CD14-positive monocyte (primary cell): ENCODE measurements around the gene IGF1R. TPM values are rescaled to one million over a fixed set of nuclear protein-coding genes. Genes with fewer than 3 reads are reported as not detected.

Source experiments
- DNase-seq, 3 donors: peaks; one replicate each; pipeline ENCODE4 v3.0.0-alpha.2; 2011 to 2022
- H2AFZ ChIP-seq: 2 replicates; pipeline ENCODE4 v1.6.0; 2012; ENCODE audit warnings: mild to moderate bottlenecking, low read depth, low read length, inconsistent platforms; ENCODE audit not compliant: insufficient read depth, poor library complexity, severe bottlenecking
- H3K27ac ChIP-seq, 2 donors: 1 replicate in 1 of 2; 2 replicates in 1 of 2; pipeline ENCODE4 v1.5.1; 2012 to 2013; ENCODE audit warnings: low read length in 2 of 2, control low read depth in 1 of 2, inconsistent platforms in 1 of 2, low read depth in 1 of 2, mild to moderate bottlenecking in 1 of 2
- H3K27me3 ChIP-seq, 2 donors: one replicate each; pipeline versions ENCODE4 v1.6.0 to v1.6.1; 2011 to 2013; ENCODE audit warnings: low read length in 2 of 2; ENCODE audit not compliant: control insufficient read depth in 2 of 2, insufficient read depth in 2 of 2
- H3K36me3 ChIP-seq, 2 donors: replicated peaks in 1 of 2; 1 replicate in 1 of 2; 2 replicates in 1 of 2; pipeline versions ENCODE4 v1.5.1 to v1.6.1; 2012 to 2013; ENCODE audit warnings: low read length in 2 of 2, control low read depth in 1 of 2, inconsistent platforms in 1 of 2, mild to moderate bottlenecking in 1 of 2; ENCODE audit not compliant: insufficient read depth in 2 of 2, control insufficient read depth in 1 of 2
- H3K4me1 ChIP-seq, 2 donors: 1 replicate in 1 of 2; 2 replicates in 1 of 2; pipeline versions ENCODE4 v1.5.1 to v1.6.1; 2012 to 2013; ENCODE audit warnings: low read length in 2 of 2, control low read depth in 1 of 2, inconsistent platforms in 1 of 2, mild to moderate bottlenecking in 1 of 2, moderate library complexity in 1 of 2; ENCODE audit not compliant: insufficient read depth in 2 of 2, control insufficient read depth in 1 of 2
- H3K4me2 ChIP-seq: replicated peaks from 2 replicates; pipeline ENCODE3; 2012; ENCODE audit warnings: low read length, moderate library complexity, mild to moderate bottlenecking; ENCODE audit not compliant: poor library complexity, severe bottlenecking; ENCODE audit errors: extremely low read depth
- H3K4me3 ChIP-seq, 3 experiments: fragments of 200-600 bp in 1 of 3; sonication (generic) in 1 of 3; replicated peaks in 1 of 3; 1 replicate in 2 of 3; 2 replicates in 1 of 3; pipeline ENCODE4 v1.5.1; 2011 to 2013; ENCODE audit warnings: low read length in 3 of 3, mild to moderate bottlenecking in 3 of 3, control low read depth in 2 of 3, low read depth in 2 of 3, inconsistent platforms in 1 of 3, moderate library complexity in 1 of 3
- H3K79me2 ChIP-seq: 2 replicates; pipeline ENCODE4 v1.6.0; 2012; ENCODE audit warnings: mild to moderate bottlenecking, control low read depth, inconsistent platforms, low read length, moderate library complexity; ENCODE audit not compliant: insufficient read depth
- H3K9ac ChIP-seq: 2 replicates; pipeline ENCODE4 v1.6.0; 2017; ENCODE audit warnings: low read length, mild to moderate bottlenecking; ENCODE audit not compliant: insufficient read depth, poor library complexity, severe bottlenecking
- H3K9me3 ChIP-seq, 2 donors: replicated peaks in 1 of 2; 1 replicate in 1 of 2; 2 replicates in 1 of 2; pipeline versions ENCODE4 v1.5.1 to v1.6.1; 2012 to 2013; ENCODE audit warnings: low read length in 2 of 2, control low read depth in 1 of 2; ENCODE audit not compliant: control insufficient read depth in 1 of 2, insufficient read depth in 1 of 2
- H4K20me1 ChIP-seq: 2 replicates; pipeline ENCODE4 v1.6.0; 2012; ENCODE audit warnings: mild to moderate bottlenecking, low read length, control low read depth, moderate library complexity; ENCODE audit not compliant: insufficient read depth
- H3K27ac Mint-ChIP-seq, 7 donors: one replicate each; pipeline ENCODE4 v1.8.0; 2020; ENCODE audit warnings: mild to moderate bottlenecking in 7 of 7, mixed read lengths in 7 of 7, moderate library complexity in 6 of 7, inconsistent platforms in 2 of 7
- H3K27me3 Mint-ChIP-seq, 3 donors: one replicate each; pipeline ENCODE4 v1.8.0; 2021 to 2022; ENCODE audit warnings: low read depth in 3 of 3, mild to moderate bottlenecking in 3 of 3, mixed read lengths in 3 of 3, moderate library complexity in 3 of 3, inconsistent platforms in 1 of 3
- H3K36me3 Mint-ChIP-seq, 2 donors: one replicate each; pipeline ENCODE4 v1.8.0; 2020; ENCODE audit warnings: mixed read lengths in 2 of 2, inconsistent platforms in 1 of 2, mild to moderate bottlenecking in 1 of 2
- H3K4me1 Mint-ChIP-seq: one replicate; pipeline ENCODE4 v1.8.0; 2020; ENCODE audit warnings: mild to moderate bottlenecking, mixed read lengths
- H3K4me3 Mint-ChIP-seq, 2 donors: one replicate each; pipeline ENCODE4 v1.8.0; 2020; ENCODE audit warnings: mild to moderate bottlenecking in 2 of 2, mixed read lengths in 2 of 2, moderate library complexity in 1 of 2
- H3K9me3 Mint-ChIP-seq, 7 donors: one replicate each; pipeline ENCODE4 v1.8.0; 2020 to 2022; ENCODE audit warnings: mixed read lengths in 7 of 7, mild to moderate bottlenecking in 6 of 7, moderate library complexity in 6 of 7, inconsistent platforms in 2 of 7
- CTCF ChIP-seq: fragments of 200-600 bp; IDR thresholded peaks from one replicate; pipeline ENCODE4 v1.8.0; 2022; ENCODE audit warnings: antibody characterized with exemption, mild to moderate bottlenecking
- WGBS: methylation state at CpG from one replicate; pipeline ENCODE4 v1.1.5; 2013; ENCODE audit warnings: missing lambda C conversion rate; ENCODE audit not compliant: insufficient coverage; 5-methylcytosine and 5-hydroxymethylcytosine counted together
- intact Hi-C, 2 donors: fragments of 100-400 bp; cut with micrococcal nuclease; formaldehyde crosslinking; loops; one replicate each; pipeline versions ENCODE4 v1.15.0 to v1.15.1; 2023
- polyA plus RNA-seq, 3 donors: library from polyadenylated mRNA; depleted of rRNA in 1 of 3; unstranded in 2 of 3; stranded (reverse) in 1 of 3; fragments of 300-500 nt in 2 of 3; fragments of >200 nt in 1 of 3; fragmentation: Illumina TruSeq in 2 of 3; gene quantifications; 1 replicate in 2 of 3; 2 replicates in 1 of 3; pipeline ENCODE4 v1.2.3, GENCODE V29; 2012 to 2021

The IGF1R gene
- polyA plus RNA-seq, 3 donors: 0.35 to 4.9 (median 0.67) TPM

- no peaks in the 10 kb centered on the region for H4K20me1 ChIP-seq
- Mint-ChIP-seq H3K27ac (no peak overlapping the region), H3K36me3 (peaks cover 57 to 71% of the 10 kb centered on the region in 2 donors), H3K4me1 (peaks cover 18% of the 10 kb centered on the region), H3K27me3 (no peaks in the 10 kb centered on the region), H3K4me3 (no peak overlapping the region), H3K9me3 (no peaks in the 10 kb centered on the region)
- H3K79me2 ChIP-seq: no peaks in the 10 kb centered on the region
- H3K9me3 ChIP-seq: no peaks in the 10 kb centered on the region
- no peak overlapping the region for H2AFZ ChIP-seq
- H3K4me3 ChIP-seq: no peak overlapping the region
- peaks cover 24 to 86% of the 10 kb centered on the region in 2 donors for H3K36me3 ChIP-seq
- H3K4me2 ChIP-seq: no peak overlapping the region
- DNase-seq: no peak
- intact Hi-C loops: no loop called here
- no peak for TF ChIP-seq CTCF
- H3K27me3 ChIP-seq: no peaks in the 10 kb centered on the region
- peaks cover 8 to 10% of the 10 kb centered on the region in 2 donors for H3K4me1 ChIP-seq
- WGBS: 97% methylated on average over 17 of the region's 19 CpGs
- no peak overlapping the region for H3K27ac ChIP-seq
- H3K9ac ChIP-seq: no peak overlapping the region
Observed at GRCh38 chr15:98951493-98952320, 303.4 kb downstream of the IGF1R start.

- no peak overlapping the region for H3K27ac ChIP-seq
- intact Hi-C loops: no loop called here
Observed at GRCh38 chr15:98952381-98952803, 304.1 kb downstream of the IGF1R start.

More at GRCh38 chr15:98952381-98952803, 304.1 kb downstream of the IGF1R start:
- Histone ChIP-seq H3K27me3 (no peaks in the 10 kb centered on the region), H3K79me2 (no peaks in the 10 kb centered on the region), H3K4me2 (no peak overlapping the region), H2AFZ (no peak overlapping the region), H3K4me3 (no peak overlapping the region), H3K9me3 (no peaks in the 10 kb centered on the region), H4K20me1 (no peaks in the 10 kb centered on the region), H3K9ac (no peak overlapping the region), H3K4me1 (peaks cover 9 to 11% of the 10 kb centered on the region in 2 donors), H3K36me3 (peaks cover 24 to 89% of the 10 kb centered on the region in 2 donors)
- WGBS: 3% methylated on average over 4 of the region's 6 CpGs
- no peak for TF ChIP-seq CTCF
- DNase-seq: no peak
- Mint-ChIP-seq H3K27me3 (no peaks in the 10 kb centered on the region), H3K4me1 (peaks cover 24% of the 10 kb centered on the region), H3K36me3 (peaks cover 62 to 78% of the 10 kb centered on the region in 2 donors), H3K4me3 (no peak overlapping the region), H3K27ac (no peak overlapping the region), H3K9me3 (no peaks in the 10 kb centered on the region)
